Measurements from ENCODE around the gene EPG5.
"Not testable (repeated sequence)": the region's sequence is repeated elsewhere in the genome, so short reads cannot be mapped to it uniquely, and the experiment has no call there.

The EPG5 gene

GRCh38 chr18:45978084-45978483 is 11.0 kb upstream of the EPG5 start:
- peak in 1 of 4 experiments; percentile 5 for DNase-seq

- no peak for DNase-seq
Measured at GRCh38 chr18:45976974-45977373, 9.8 kb upstream of the EPG5 start.

GRCh38 chr18:45976566-45976965 is 9.4 kb upstream of the EPG5 start:
- DNase-seq = no peak

- DNase-seq = peak; percentile 83 to 90 (median 87)
Measured at GRCh38 chr18:45974088-45974536, 7.0 kb upstream of the EPG5 start.

GRCh38 chr18:45964913-45965312 is 2.2 kb downstream of the EPG5 start:
- DNase-seq = not testable (repeated sequence)

- peak in 1 of 4 experiments; percentile 8 for DNase-seq
Measured at GRCh38 chr18:45962866-45963265, 4.3 kb downstream of the EPG5 start.

GRCh38 chr18:45962461-45962860 is 4.7 kb downstream of the EPG5 start:
- DNase-seq = peak; percentile 58 to 81 (median 70)

- not testable (repeated sequence) for DNase-seq
Measured at GRCh38 chr18:45959484-45959883, 7.6 kb downstream of the EPG5 start.

- no peak for DNase-seq
Measured at GRCh38 chr18:45958730-45959129, 8.4 kb downstream of the EPG5 start.

- DNase-seq = peak in 2 of 4 experiments; percentile 27 to 28
Measured at GRCh38 chr18:45958027-45958426, 9.1 kb downstream of the EPG5 start.

GRCh38 chr18:45957100-45957499 is 10.0 kb downstream of the EPG5 start:
- no peak for DNase-seq

- no peak for DNase-seq
Measured at GRCh38 chr18:45954070-45954934, 12.8 kb downstream of the EPG5 start.

- DNase-seq = peak; percentile 69 to 82 (median 76)
Measured at GRCh38 chr18:45951016-45951714, 16.0 kb downstream of the EPG5 start.

GRCh38 chr18:45945669-45946068 is 21.5 kb downstream of the EPG5 start:
- no peak for DNase-seq

- no peak for DNase-seq
Measured at GRCh38 chr18:45940724-45941123, 26.4 kb downstream of the EPG5 start.

- DNase-seq = no peak
Measured at GRCh38 chr18:45939236-45939635, 27.9 kb downstream of the EPG5 start.

- DNase-seq = no peak
Measured at GRCh38 chr18:45938488-45938935, 28.6 kb downstream of the EPG5 start.

- no peak for DNase-seq
Measured at GRCh38 chr18:45935591-45936335, 31.4 kb downstream of the EPG5 start.

GRCh38 chr18:45932708-45933107 is 34.4 kb downstream of the EPG5 start:
- no peak for DNase-seq

- DNase-seq = no peak
Measured at GRCh38 chr18:45930963-45931362, 36.2 kb downstream of the EPG5 start.

- no peak for DNase-seq
Measured at GRCh38 chr18:45926691-45927090, 40.4 kb downstream of the EPG5 start.

GRCh38 chr18:45926085-45926484 is 41.0 kb downstream of the EPG5 start:
- no peak for DNase-seq

GRCh38 chr18:45923138-45923537 is 44.0 kb downstream of the EPG5 start:
- DNase-seq = no peak
